Limb (tissue), 2 donors: ENCODE data around the gene C1orf174.
A peak's percentile ranks its signal among the peaks of the same experiment; 100 is the strongest.

ENCODE experiments used
- DNase-seq, 2 donors: peaks; one replicate each; pipeline ENCODE4 v3.0.0-alpha.2; 2016; ENCODE audit errors: extremely low spot score in 2 of 2

The C1orf174 gene

GRCh38 chr1:3900150-3900968, at the start of gene C1orf174:
C1orf174 (minus strand) TSS chr1:3900272; CDS start chr1:3900186, 86 bp downstream.
- peak; percentile 97 to 99 for DNase-seq

GRCh38 chr1:3948344-3948743, 48.3 kb upstream of the C1orf174 start:
- no peak for DNase-seq

- DNase-seq = no peak
These were observed 46.1 kb upstream of the C1orf174 start for GRCh38 chr1:3945916-3946840.

- DNase-seq = no peak
These were observed 45.1 kb upstream of the C1orf174 start for GRCh38 chr1:3945222-3945621.

- DNase-seq = no peak
These were observed 44.6 kb upstream of the C1orf174 start for GRCh38 chr1:3944578-3945125.

GRCh38 chr1:3943806-3944577, 43.9 kb upstream of the C1orf174 start:
- no peak for DNase-seq

GRCh38 chr1:3943123-3943431, 43.0 kb upstream of the C1orf174 start:
- DNase-seq = no peak

GRCh38 chr1:3942416-3943122, 42.5 kb upstream of the C1orf174 start:
- no peak for DNase-seq

GRCh38 chr1:3940754-3941345, 40.8 kb upstream of the C1orf174 start:
- DNase-seq = no peak

- DNase-seq = no peak
These were observed 40.1 kb upstream of the C1orf174 start for GRCh38 chr1:3940081-3940753.

GRCh38 chr1:3939242-3940080, 39.4 kb upstream of the C1orf174 start:
- DNase-seq = no peak

GRCh38 chr1:3932156-3932919, 32.3 kb upstream of the C1orf174 start:
- DNase-seq = no peak

GRCh38 chr1:3931007-3931912, 31.2 kb upstream of the C1orf174 start:
- DNase-seq = no peak

- DNase-seq = no peak
These were observed 30.4 kb upstream of the C1orf174 start for GRCh38 chr1:3930301-3931006.

- DNase-seq = no peak
These were observed 29.1 kb upstream of the C1orf174 start for GRCh38 chr1:3929126-3929525.

- no peak for DNase-seq
These were observed 28.5 kb upstream of the C1orf174 start for GRCh38 chr1:3928586-3928985.

GRCh38 chr1:3926956-3927355, 26.9 kb upstream of the C1orf174 start:
- no peak for DNase-seq
